Smooth muscle cell (in vitro differentiated cells): ENCODE data around the gene CCDC80. TPM values are rescaled to one million over a fixed set of nuclear protein-coding genes. Genes with fewer than 3 reads are reported as not detected.

Experiments used
- DNase-seq: peaks from one replicate; lab custom pipeline; 2025; ENCODE audit not compliant: unreplicated experiment; lab: John Stamatoyannopoulos, UW
- H2AFZ ChIP-seq: fragments of 200-600 bp; sonication (generic); 2 replicates; pipeline ENCODE4 v1.6.0; 2016; ENCODE audit warnings: antibody characterized with exemption, low read depth, mild to moderate bottlenecking
- H3F3A ChIP-seq: fragments of 200-600 bp; sonication (generic); 2 replicates; pipeline ENCODE4 v1.6.0; 2017; ENCODE audit warnings: antibody characterized with exemption, low read depth
- H3K27ac ChIP-seq: fragments of 200-600 bp; sonication (generic); 2 replicates; pipeline ENCODE4 v1.5.1; 2016; ENCODE audit warnings: low read depth, mild to moderate bottlenecking
- H3K27me3 ChIP-seq: fragments of 200-600 bp; sonication (generic); 2 replicates; pipeline ENCODE4 v1.6.1; 2016; ENCODE audit warnings: low read depth, mild to moderate bottlenecking
- H3K36me3 ChIP-seq: fragments of 200-600 bp; sonication (generic); 2 replicates; pipeline ENCODE4 v1.5.1; 2016; ENCODE audit warnings: low read depth
- H3K4me1 ChIP-seq: fragments of 200-600 bp; sonication (generic); 2 replicates; pipeline ENCODE4 v1.5.1; 2016; ENCODE audit warnings: low read depth
- H3K4me2 ChIP-seq: fragments of 200-600 bp; sonication (generic); 2 replicates; pipeline ENCODE4 v1.6.0; 2016; ENCODE audit warnings: mild to moderate bottlenecking
- H3K4me3 ChIP-seq: fragments of 200-600 bp; sonication (generic); 2 replicates; pipeline ENCODE4 v1.5.1; 2016; ENCODE audit warnings: mild to moderate bottlenecking
- H3K79me2 ChIP-seq: fragments of 200-600 bp; sonication (generic); 2 replicates; pipeline ENCODE4 v1.6.0; 2016; ENCODE audit warnings: low read depth, mild to moderate bottlenecking
- H3K9ac ChIP-seq: fragments of 200-600 bp; sonication (generic); 2 replicates; pipeline ENCODE4 v1.6.0; 2016; ENCODE audit warnings: low read depth
- H3K9me3 ChIP-seq: fragments of 200-600 bp; sonication (generic); replicated peaks from 2 replicates; pipeline ENCODE4 v1.5.1; 2016; ENCODE audit warnings: low read depth
- H4K20me1 ChIP-seq: fragments of 200-600 bp; sonication (generic); 2 replicates; pipeline ENCODE4 v1.6.0; 2016; ENCODE audit warnings: low read depth
- WGBS: methylation state at CpG from one replicate; pipeline ENCODE4 v1.1.7; 2016; ENCODE audit warnings: low lambda C conversion rate; 5-methylcytosine and 5-hydroxymethylcytosine counted together
- polyA plus RNA-seq: library from polyadenylated mRNA; unstranded; fragments of >200 nt; fragmentation: Nextera tagmentation; extraction: Ambion mirVana; gene quantifications from 2 replicates; pipeline ENCODE4 v1.2.1, GENCODE V29; 2016
- total RNA-seq: library from RNA; depleted of rRNA; stranded (reverse); fragments of >200 nt; gene quantifications from 2 replicates; pipeline ENCODE4 v1.2.3, GENCODE V29; 2014
- TF ChIP-seq, protein P1 (sequence below): fragments of 200-600 bp; sonication (generic); IDR thresholded peaks from 2 replicates; pipeline ENCODE4 v1.5.1; 2017; ENCODE audit warnings: borderline replicate concordance, mild to moderate bottlenecking, antibody characterized with exemption; ENCODE audit not compliant: insufficient read depth, poor library complexity, severe bottlenecking

The CCDC80 gene
- total and polyA plus RNA-seq, 2 experiments from 2014 or later = 67.9 to 159 TPM

DNA sequence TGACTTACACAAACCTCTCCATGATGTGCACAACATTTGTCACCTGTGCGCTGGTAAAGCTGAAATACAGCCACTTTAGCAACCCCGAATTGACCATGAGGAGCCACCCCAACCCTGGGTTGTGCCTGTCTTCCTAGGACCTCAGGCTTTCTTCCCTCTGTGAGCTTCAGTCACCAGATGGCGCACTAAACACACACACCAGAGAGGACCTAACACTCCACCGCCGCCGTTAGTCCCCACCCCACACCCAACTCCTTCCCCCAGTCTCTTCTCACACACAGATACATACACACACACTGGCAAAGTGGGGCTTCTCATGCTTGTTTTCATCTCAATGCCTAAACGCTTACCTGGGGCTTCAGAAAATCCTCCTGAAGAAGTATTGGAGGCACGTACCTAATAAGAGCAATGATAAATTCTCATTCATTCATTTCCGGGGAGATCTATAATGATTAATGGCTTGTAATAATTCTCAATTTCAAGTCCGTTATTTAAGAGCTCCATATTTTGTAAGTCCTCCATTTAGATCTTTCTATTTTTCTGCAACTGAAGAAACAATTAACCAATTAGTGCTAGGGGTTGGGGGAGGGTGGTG, 2.1 kb upstream of the CCDC80 start:
- H3K4me3 ChIP-seq = peak overlapping the region; percentile 36
- H3K27ac ChIP-seq = no peak overlapping the region
- peak; percentile 44 for DNase-seq
- H4K20me1 ChIP-seq = no peaks in the 10 kb centered on the region
- peaks cover 17% of the 10 kb centered on the region for H3F3A ChIP-seq
- H3K9me3 ChIP-seq = no peaks in the 10 kb centered on the region
- TF ChIP-seq, protein P1, sequence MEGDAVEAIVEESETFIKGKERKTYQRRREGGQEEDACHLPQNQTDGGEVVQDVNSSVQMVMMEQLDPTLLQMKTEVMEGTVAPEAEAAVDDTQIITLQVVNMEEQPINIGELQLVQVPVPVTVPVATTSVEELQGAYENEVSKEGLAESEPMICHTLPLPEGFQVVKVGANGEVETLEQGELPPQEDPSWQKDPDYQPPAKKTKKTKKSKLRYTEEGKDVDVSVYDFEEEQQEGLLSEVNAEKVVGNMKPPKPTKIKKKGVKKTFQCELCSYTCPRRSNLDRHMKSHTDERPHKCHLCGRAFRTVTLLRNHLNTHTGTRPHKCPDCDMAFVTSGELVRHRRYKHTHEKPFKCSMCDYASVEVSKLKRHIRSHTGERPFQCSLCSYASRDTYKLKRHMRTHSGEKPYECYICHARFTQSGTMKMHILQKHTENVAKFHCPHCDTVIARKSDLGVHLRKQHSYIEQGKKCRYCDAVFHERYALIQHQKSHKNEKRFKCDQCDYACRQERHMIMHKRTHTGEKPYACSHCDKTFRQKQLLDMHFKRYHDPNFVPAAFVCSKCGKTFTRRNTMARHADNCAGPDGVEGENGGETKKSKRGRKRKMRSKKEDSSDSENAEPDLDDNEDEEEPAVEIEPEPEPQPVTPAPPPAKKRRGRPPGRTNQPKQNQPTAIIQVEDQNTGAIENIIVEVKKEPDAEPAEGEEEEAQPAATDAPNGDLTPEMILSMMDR = peak; percentile 79
- no peak overlapping the region for H3K9ac ChIP-seq
- H3K4me2 ChIP-seq = peak overlapping the region; percentile 81
- H2AFZ ChIP-seq = peak overlapping the region; percentile 67
- no peaks in the 10 kb centered on the region for H3K27me3 ChIP-seq
- H3K36me3 ChIP-seq = no peaks in the 10 kb centered on the region
- H3K4me1 ChIP-seq = peaks cover 46% of the 10 kb centered on the region
- H3K79me2 ChIP-seq = peaks cover 13% of the 10 kb centered on the region
- WGBS = 20% methylated on average over 10 of the region's 10 CpGs

DNA sequence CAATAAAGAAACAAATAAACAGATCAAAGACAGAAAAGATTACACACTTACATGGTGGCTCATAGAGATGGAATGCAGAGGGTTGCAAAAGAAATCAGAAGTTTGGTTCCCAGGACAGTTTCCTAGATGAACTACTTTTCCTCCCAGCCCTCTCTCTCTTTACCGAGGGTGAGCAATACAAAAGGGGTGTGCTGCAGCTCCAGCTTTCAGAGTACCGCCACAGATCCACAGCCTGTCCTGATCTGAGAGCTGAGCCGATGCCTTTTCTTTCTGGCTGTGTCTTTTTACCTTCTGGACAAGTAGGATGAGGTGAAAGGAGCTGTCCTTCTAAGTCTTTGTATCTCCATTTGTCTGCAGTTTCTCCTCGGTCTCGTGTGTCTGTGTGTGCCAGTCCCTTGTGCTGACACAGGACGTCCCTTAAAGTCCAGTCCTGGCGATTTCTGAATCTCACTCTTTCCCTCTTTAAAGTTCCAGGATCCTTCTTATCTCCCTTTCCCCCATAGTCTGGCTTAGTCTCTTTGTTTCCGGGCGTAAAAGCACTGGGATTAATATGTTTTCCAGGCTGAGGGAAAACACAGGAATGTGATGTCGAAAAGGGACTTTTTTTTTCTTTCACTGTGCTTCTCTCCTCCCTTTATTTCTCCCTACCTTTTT, 540 bp downstream of the CCDC80 start:
- DNase-seq = no peak
- Histone ChIP-seq H3K4me1 (peaks cover 32% of the 10 kb centered on the region), H3K9ac (peak overlapping the region; percentile 93)

DNA sequence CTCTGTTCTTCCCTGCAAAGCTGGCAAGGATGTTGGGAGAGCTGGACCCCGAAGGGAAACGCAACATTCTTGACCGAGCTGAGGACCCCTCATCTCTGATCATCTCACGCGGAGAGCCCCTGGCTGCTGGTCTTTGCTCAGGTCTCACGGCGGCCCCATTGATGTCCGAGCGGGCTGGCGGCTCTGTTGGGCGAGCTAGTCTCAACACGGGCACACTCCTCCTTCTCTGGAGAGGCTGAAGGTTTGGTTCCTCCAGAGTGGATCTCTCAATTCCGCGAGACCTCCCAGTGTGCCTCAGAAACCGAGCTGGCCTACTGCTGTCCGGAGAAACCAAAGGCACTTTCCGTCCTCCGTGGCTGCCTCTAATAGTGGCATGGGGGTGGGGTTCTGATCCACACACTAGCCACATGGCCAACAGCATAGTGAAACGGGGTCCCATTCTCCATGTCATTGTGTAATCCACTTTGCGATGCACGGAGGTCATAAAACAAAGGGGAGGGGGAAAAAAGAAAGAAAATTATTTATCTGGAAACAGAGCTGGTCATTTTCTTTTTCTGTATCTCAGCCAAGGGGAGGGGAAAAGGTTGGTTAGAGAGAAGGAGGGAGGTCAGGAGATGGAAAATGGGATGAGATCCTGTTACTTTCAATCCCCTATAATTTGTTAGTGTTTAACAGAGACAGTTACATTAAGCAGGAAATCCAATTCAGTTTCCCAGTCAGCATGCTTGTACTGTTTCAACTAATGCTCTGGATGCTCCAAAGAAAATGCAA, 1.3 kb downstream of the CCDC80 start:
- H3K27ac ChIP-seq = peak overlapping the region; percentile 96

More for the DNA sequence above, 540 bp downstream of the CCDC80 start:
- Histone ChIP-seq H3K79me2 (peaks cover 27% of the 10 kb centered on the region), H3K9me3 (no peaks in the 10 kb centered on the region), H4K20me1 (no peaks in the 10 kb centered on the region), H2AFZ (peak overlapping the region; percentile 28), H3K4me2 (peak overlapping the region; percentile 87), H3K36me3 (no peaks in the 10 kb centered on the region), H3K27me3 (no peaks in the 10 kb centered on the region), H3K4me3 (peak overlapping the region; percentile 55), H3F3A (peaks cover 15% of the 10 kb centered on the region), H3K27ac (peak overlapping the region; percentile 96)
- WGBS = 1% methylated on average over 10 of the region's 10 CpGs
- TF ChIP-seq, protein P1 = no peak

More for the DNA sequence above, 1.3 kb downstream of the CCDC80 start:
- no peaks in the 10 kb centered on the region for H4K20me1 ChIP-seq
- H3K36me3 ChIP-seq = no peaks in the 10 kb centered on the region
- no peaks in the 10 kb centered on the region for H3K9me3 ChIP-seq
- peak overlapping the region; percentile 55 for H3K4me3 ChIP-seq
- H3K4me1 ChIP-seq = peaks cover 39% of the 10 kb centered on the region
- no peaks in the 10 kb centered on the region for H3K27me3 ChIP-seq
- no peak for DNase-seq
- H2AFZ ChIP-seq = no peak overlapping the region
- peak overlapping the region; percentile 87 for H3K4me2 ChIP-seq
- peak overlapping the region; percentile 93 for H3K9ac ChIP-seq
- TF ChIP-seq, protein P1 = no peak
- peaks cover 19% of the 10 kb centered on the region for H3F3A ChIP-seq
- peaks cover 27% of the 10 kb centered on the region for H3K79me2 ChIP-seq
- 84% methylated on average over 21 of the region's 21 CpGs for WGBS
